Upper lobe of left lung (tissue), 4 donors: Measurements from ENCODE around the gene NLRP7.
"Not testable (repeated sequence)": the region's sequence is repeated elsewhere in the genome, so short reads cannot be mapped to it uniquely, and the experiment has no call there.

Source experiments
- POLR2AphosphoS5 ChIP-seq, 2 donors: sonication (generic); formaldehyde crosslinking; IDR thresholded peaks; one replicate each; pipeline ENCODE4 v1.5.1; 2017; ENCODE audit warnings: antibody characterized with exemption in 2 of 2
- TF ChIP-seq, protein P1 (sequence below), 6 experiments: fragments of 450-650 bp in 4 of 6; fragments of 200-600 bp in 2 of 6; sonication (generic) in 2 of 6; IDR thresholded peaks; one replicate each; pipeline ENCODE4 v1.5.1; 2016 to 2019; ENCODE audit warnings: antibody characterized with exemption in 6 of 6

DNA sequence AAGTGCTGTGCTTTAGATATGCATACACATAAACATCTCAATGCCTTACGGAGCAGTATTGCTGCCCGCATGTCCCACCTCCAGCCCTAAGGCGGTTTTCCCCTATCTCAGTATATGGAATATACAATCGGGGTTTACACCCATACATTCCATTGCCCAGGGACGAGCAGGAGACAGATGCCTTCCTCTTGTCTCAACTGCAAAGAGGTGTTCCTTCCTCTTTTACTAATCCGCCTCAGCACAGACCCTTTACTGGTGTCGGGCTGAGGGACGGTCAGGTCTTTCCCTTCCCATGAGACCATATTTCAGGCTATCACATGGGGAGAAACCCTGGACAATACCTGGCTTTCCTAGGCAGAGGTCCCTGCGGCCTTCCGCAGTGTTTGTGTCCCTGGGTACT, 3.2 kb upstream of the NLRP7 start:
- TF ChIP-seq, protein P1, sequence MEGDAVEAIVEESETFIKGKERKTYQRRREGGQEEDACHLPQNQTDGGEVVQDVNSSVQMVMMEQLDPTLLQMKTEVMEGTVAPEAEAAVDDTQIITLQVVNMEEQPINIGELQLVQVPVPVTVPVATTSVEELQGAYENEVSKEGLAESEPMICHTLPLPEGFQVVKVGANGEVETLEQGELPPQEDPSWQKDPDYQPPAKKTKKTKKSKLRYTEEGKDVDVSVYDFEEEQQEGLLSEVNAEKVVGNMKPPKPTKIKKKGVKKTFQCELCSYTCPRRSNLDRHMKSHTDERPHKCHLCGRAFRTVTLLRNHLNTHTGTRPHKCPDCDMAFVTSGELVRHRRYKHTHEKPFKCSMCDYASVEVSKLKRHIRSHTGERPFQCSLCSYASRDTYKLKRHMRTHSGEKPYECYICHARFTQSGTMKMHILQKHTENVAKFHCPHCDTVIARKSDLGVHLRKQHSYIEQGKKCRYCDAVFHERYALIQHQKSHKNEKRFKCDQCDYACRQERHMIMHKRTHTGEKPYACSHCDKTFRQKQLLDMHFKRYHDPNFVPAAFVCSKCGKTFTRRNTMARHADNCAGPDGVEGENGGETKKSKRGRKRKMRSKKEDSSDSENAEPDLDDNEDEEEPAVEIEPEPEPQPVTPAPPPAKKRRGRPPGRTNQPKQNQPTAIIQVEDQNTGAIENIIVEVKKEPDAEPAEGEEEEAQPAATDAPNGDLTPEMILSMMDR (IDR thresholded peaks at IDR 0.05): not testable (repeated sequence)
- not testable (repeated sequence) for TF ChIP-seq POLR2AphosphoS5 (IDR thresholded peaks at IDR 0.05)
